Measurements from ENCODE around the gene UBA1.

GRCh38 chrX:47212381-47213293 lies 19.0 kb downstream of the UBA1 start:
- TF ChIP-seq POLR2AphosphoS5 (IDR thresholded peaks at IDR 0.05; ENCODE audit: low read depth, low read length) (no peak), CTCF (IDR thresholded peaks at IDR 0.05 in 2 of 3, conservative IDR thresholded peaks at IDR 0.05 in 1 of 3; ENCODE audit: borderline replicate concordance in 1 of 3, insufficient read depth in 1 of 3, low read depth in 2 of 3, low read length in 2 of 3) (no peak), RAD21 (IDR thresholded peaks at IDR 0.05; ENCODE audit: low read depth) (no peak), MAX (IDR thresholded peaks at IDR 0.05) (no peak), ZNF274 (IDR thresholded peaks at IDR 0.05; ENCODE audit: low read depth, low read length) (no peak), EGR1 (IDR thresholded peaks at IDR 0.05; ENCODE audit: low read depth) (no peak)
